ENCODE measurements around the gene HEPHL1.
"Not testable (repeated sequence)": the region's sequence is repeated elsewhere in the genome, so short reads cannot be mapped to it uniquely, and the experiment has no call there.

Gene HEPHL1

DNA sequence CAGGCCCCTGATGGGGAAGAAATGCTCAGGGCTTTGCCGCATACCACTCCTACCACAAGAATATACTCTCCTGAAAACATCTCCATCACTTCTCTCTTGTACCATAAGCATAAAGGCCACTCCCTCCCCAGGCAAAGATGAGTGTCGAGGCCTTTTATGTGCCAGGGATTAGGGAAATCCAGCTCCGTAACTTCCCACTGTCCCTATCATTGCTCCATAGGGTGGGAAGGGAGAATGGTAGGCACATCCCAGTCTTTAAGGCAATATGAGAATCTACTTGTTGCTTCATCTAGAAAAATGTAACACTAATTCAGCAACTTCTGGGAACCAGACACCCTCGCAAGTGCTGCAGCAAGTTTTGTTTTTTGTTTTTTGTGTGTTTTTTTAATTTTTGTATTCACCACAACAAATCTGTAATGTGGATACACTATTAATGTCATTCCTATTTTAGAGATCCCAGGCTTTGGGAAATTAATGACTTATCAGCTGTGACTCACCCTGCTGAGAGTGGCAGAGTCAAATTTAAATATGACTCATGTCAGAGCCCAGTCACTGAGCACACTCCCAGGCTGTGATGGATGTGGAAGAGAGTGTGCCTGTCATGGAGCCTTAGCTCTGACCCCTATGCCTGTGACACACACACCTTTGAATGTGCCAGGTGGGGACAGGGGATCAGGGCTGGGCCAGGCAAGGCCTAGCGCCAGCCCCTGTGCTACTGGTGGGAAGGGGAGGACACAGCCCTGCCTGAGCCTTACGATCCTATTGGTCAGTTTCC is 130.9 kb downstream of the HEPHL1 start:
- no peaks in the 10 kb centered on the region for H3K9me3 ChIP-seq
- H3K27ac ChIP-seq = no peak overlapping the region
- H3K4me1 ChIP-seq (ENCODE audit: control insufficient read depth in 1 of 2, insufficient read depth in 1 of 2, low read depth in 1 of 2, low read length in 1 of 2) = no peaks in the 10 kb centered on the region
- TF ChIP-seq, protein P1, sequence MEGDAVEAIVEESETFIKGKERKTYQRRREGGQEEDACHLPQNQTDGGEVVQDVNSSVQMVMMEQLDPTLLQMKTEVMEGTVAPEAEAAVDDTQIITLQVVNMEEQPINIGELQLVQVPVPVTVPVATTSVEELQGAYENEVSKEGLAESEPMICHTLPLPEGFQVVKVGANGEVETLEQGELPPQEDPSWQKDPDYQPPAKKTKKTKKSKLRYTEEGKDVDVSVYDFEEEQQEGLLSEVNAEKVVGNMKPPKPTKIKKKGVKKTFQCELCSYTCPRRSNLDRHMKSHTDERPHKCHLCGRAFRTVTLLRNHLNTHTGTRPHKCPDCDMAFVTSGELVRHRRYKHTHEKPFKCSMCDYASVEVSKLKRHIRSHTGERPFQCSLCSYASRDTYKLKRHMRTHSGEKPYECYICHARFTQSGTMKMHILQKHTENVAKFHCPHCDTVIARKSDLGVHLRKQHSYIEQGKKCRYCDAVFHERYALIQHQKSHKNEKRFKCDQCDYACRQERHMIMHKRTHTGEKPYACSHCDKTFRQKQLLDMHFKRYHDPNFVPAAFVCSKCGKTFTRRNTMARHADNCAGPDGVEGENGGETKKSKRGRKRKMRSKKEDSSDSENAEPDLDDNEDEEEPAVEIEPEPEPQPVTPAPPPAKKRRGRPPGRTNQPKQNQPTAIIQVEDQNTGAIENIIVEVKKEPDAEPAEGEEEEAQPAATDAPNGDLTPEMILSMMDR (IDR thresholded peaks at IDR 0.05) = no peak
- H3K36me3 ChIP-seq = no peaks in the 10 kb centered on the region
- H3K27me3 ChIP-seq = no peaks in the 10 kb centered on the region
- H3K4me3 ChIP-seq (ENCODE audit: low read depth in 1 of 2, low read length in 1 of 2) = no peak overlapping the region

DNA sequence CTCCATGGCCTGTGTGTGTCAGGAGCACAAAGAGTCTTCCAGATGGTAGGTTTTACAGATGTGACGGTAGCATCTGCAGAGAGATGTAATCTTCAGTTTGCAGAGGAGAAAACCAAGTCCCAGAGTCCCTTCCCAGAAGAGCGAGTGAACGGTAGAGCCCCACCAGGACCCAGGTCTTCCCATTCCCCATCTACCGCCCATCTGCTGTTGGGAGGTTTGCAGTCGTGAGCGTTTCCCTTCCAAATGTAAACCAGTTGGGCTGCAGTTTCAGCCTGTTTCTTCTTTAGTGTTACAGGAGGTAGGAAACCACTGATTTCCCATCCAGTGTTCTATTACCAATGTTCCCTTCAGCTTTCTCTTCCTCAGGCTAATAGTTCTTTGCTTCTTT is 131.5 kb downstream of the HEPHL1 start:
- Histone ChIP-seq H3K9me3 (no peaks in the 10 kb centered on the region), H3K4me3 (ENCODE audit: low read depth in 1 of 2, low read length in 1 of 2) (no peak overlapping the region), H3K36me3 (no peaks in the 10 kb centered on the region), H3K4me1 (ENCODE audit: control insufficient read depth in 1 of 2, insufficient read depth in 1 of 2, low read depth in 1 of 2, low read length in 1 of 2) (no peaks in the 10 kb centered on the region), H3K27me3 (no peaks in the 10 kb centered on the region), H3K27ac (no peak overlapping the region)
- TF ChIP-seq, protein P1 (IDR thresholded peaks at IDR 0.05) = no peak

DNA sequence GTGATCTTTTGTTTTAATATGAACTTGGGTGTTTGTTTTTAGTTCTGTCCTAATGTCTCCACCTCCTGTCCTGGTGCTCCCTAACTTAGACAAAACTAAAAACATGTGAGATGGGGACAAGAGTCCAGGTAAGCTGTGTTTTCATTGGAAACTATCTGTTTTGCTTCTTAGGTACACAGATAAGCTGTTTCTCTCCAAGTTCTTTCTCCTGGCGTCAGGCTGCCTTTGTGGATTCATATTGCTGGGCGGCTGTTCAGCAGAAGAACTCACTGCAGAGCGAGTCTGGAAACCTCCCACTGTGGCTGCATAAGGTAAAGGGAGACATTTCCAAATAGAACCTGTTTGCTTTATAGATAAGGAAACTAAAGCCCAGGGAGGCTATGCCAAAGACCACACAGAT is 132.2 kb downstream of the HEPHL1 start:
- TF ChIP-seq, protein P1 (IDR thresholded peaks at IDR 0.05) = no peak
- H3K27me3 ChIP-seq = no peaks in the 10 kb centered on the region
- no peaks in the 10 kb centered on the region for H3K9me3 ChIP-seq
- H3K27ac ChIP-seq = no peak overlapping the region
- no peaks in the 10 kb centered on the region for H3K4me1 ChIP-seq (ENCODE audit: control insufficient read depth in 1 of 2, insufficient read depth in 1 of 2, low read depth in 1 of 2, low read length in 1 of 2)
- H3K4me3 ChIP-seq (ENCODE audit: low read depth in 1 of 2, low read length in 1 of 2) = no peak overlapping the region
- H3K36me3 ChIP-seq = no peaks in the 10 kb centered on the region

DNA sequence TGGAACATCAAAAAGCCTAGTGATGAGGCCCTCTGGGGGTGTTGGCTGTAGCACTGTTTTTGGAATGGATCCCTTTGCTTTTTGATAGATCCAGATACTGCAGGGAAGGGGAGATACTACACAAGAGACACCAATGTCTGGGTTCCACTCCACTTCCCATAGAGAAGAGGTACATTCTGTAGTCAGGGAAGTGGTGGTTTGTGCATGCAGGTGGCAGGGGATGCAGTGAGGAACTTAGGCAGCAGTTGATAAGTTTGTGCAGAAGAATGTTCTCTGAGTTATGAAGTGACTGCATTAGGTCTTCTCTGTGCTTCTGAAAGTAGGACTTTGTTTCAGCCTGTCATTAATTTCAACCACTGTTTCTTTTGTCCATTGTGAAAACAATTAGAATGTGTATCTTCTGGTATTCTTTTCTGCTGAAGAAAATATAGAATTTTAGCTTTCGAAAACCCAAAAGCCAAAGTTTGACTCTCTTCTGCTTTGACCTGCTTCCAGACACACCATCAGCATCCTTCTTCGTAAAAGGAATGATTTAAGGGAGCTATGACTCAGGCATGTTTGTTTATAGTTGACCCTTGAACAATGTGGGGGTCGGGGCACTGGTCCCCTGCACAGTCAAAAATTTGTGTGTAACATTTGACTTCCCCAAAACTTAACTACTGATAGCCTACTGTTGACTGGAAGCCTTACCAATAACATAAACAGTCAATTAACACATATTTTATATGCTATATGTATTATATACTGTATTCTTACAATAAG is 133.1 kb downstream of the HEPHL1 start:
- TF ChIP-seq, protein P1 (IDR thresholded peaks at IDR 0.05) = no peak
- Histone ChIP-seq H3K9me3 (no peaks in the 10 kb centered on the region), H3K27ac (no peak overlapping the region), H3K36me3 (no peaks in the 10 kb centered on the region), H3K4me3 (ENCODE audit: low read depth in 1 of 2, low read length in 1 of 2) (no peak overlapping the region), H3K4me1 (ENCODE audit: control insufficient read depth in 1 of 2, insufficient read depth in 1 of 2, low read depth in 1 of 2, low read length in 1 of 2) (no peaks in the 10 kb centered on the region), H3K27me3 (no peaks in the 10 kb centered on the region)

DNA sequence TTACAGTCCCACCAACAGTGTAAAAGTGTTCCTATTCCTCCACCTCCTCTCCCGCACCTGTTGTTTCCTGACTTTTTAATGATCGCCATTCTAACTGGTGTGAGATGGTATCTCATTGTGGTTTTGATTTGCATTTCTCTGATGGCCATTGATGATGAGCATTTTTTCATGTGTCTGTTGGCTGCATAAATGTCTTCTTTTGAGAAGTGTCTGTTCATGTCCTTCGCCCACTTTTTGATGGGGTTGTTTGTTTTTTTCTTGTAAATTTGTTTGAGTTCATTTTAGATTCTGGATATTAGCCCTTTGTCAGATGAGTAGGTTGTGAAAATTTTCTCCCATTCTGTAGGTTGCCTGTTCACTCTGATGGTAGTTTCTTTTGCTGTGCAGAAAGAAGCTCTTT is 136.2 kb downstream of the HEPHL1 start:
- not testable (repeated sequence) for H3K36me3 ChIP-seq; H3K27me3 ChIP-seq; H3K4me1 ChIP-seq (ENCODE audit: control insufficient read depth in 1 of 2, insufficient read depth in 1 of 2, low read depth in 1 of 2, low read length in 1 of 2); H3K27ac ChIP-seq; H3K4me3 ChIP-seq (ENCODE audit: low read depth in 1 of 2, low read length in 1 of 2); H3K9me3 ChIP-seq
